Islet precursor cell (in vitro differentiated cells): Measurements from ENCODE around the gene OPHN1.
"Not testable (repeated sequence)": the region's sequence is repeated elsewhere in the genome, so short reads cannot be mapped to it uniquely, and the experiment has no call there.

Experiments
- DNase-seq: peaks from one replicate; pipeline ENCODE4 v3.0.0-alpha.2; 2018

The OPHN1 gene

DNA sequence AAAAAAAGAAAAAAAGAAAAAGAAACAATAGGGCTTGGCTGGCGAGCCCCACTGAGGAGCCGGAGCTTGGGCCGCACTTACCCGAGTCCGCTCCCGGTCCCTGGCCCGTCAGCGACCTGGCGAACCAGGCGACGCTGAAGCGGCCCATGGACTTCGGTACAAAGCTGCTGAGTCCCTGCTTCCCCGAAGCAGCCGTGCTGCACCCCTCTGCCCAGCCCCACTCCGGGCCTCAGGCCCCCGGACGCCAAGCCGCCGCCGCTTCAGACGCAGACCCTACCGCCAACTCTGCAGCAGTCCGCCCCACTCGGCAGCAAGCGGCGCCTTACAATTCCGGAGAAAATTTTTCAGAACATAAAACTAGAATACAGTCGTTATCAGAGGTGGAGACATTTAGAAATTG, 300.5 kb downstream of the OPHN1 start:
- DNase-seq = no peak

GRCh38 chrX:68121835-68122234, 311.5 kb downstream of the OPHN1 start:
- no peak for DNase-seq

- no peak for DNase-seq
Observed at GRCh38 chrX:68121371-68121770, 311.9 kb downstream of the OPHN1 start.

DNA sequence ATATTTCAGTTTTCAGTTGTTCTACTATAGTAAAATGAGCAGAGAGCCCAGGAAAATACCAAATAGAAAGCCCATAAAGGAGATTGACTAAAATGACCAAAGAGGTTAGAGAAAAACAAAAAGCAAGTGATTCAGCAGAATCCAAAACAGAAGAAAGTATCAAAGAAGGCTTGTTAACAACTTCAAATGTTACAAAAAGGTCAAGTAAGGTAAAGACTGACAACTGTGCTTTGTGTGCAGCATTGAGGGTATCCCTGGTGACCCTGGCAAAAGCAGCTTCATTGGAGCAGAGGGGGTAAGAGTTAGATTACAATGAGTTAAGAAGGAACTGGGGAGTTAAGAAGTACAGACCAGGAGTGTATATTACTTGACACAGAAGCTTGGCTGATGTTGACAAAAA, 317.9 kb downstream of the OPHN1 start:
- no peak for DNase-seq

DNA sequence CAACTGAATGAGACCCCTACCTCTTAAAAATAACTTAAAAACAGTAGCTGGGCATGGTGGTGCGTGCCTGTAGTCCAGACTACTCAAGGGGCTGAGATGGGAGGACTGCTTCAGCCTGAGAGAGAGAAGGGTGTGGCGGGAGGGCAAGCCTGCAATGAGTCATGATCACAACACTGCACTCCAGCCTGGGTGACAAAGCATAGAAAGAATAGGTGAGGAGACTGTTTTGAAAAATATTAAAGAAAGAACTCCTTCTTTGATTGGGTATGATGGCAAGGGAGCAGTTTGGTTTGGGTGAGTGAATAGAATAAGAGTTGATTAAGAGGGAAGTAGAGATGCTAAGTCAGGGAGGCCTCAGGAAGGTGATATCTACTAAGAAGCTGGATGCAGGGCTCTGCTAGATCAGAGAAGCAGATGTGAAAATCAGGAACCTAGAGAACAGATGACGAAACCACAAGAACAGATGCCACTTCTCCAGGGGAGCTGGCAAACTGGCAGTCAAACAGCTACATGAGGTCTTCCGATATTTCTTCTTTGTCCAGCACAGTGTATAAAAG, 318.6 kb downstream of the OPHN1 start:
- peak; percentile 56 for DNase-seq

DNA sequence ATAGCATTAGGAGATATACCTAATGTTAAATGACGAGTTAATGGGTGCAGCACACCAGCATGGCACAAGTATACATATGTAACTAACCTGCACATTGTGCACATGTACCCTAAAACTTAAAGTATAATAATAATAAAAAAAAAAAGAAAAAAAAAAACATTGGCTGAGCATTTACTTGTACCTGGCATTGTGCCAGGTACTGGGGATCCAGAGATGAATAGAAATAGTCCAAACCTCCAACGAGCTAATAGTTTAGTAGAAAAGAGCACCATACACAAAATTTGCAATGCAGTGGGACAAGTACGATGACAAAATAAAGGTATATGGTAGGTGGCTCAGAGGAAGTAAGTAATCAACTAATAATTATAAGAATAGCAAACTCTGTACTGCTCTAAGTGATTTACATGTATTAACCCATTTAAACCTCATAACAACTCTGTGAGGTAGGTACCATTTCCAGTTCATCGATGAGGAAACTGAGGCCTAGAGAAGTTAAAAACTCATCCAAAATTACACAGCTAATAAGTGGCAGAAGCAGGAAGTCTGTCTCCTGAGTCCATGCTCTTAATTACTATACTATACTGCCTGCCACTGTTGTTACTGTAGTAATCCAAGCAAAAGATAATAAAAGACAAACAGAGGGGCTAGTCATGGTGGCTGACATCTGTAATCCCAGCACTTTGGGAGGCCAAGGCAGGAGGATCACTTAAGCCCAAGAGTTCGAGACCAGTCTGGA, 319.3 kb downstream of the OPHN1 start:
- DNase-seq = no peak

GRCh38 chrX:68112321-68112720, 321.0 kb downstream of the OPHN1 start:
- no peak for DNase-seq

- no peak for DNase-seq
Observed at GRCh38 chrX:68109162-68109561, 324.1 kb downstream of the OPHN1 start.

DNA sequence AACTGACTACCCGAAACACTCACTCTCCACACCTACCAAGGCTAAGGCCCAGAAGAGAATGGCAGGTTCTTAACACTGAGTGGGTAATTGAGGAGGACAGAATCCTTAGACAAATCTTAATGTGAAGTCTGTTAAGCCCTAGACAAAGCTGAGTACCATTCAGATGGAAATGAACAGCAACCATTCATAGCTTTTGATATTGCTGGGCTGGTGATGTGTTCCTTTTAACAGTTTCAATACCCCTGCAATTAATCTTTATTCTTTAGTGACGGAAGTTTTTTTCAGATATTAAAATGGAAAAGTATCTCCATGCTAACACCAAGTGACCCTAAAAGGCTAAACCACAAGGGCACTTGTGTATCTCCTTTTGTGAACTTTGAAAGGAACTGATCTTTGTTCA, 334.9 kb downstream of the OPHN1 start:
- DNase-seq = no peak

DNA sequence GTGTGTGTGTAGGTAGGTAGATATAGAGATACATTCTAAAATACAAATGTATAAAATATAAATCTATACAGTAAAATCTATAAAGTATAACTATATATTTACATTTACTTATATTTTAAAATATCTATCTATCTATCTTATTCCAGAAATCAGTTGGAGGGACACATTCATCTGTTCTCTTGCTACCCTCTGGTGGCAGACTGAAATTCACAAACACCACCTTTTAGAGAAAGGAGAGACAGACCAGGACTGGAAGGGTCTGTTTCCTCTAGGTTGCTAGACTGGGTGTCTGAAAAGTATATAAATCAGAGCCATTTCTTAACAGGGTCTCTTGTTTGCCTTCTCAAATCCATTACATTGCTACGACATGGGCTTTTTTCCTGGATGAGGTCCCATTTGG, 343.0 kb downstream of the OPHN1 start:
- DNase-seq = no peak

DNA sequence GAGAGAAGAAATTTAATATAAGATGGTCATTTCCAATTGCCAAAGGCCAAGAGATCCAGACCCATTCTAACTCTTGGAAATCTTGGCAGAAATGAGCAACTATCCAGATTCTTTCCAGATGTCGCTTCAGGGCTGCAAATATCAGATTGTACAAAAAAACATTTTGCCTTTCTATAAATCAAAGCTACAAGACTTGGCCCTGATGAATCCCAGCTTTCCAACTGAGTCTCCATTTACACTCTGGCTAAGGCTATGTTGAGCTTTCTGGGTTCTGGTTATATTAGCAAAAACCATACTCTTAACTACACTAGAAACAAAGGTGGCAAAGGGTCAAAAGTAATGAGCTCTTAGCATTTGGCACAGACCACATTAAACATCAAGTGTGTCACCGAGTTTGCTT, 345.8 kb downstream of the OPHN1 start:
- no peak for DNase-seq

DNA sequence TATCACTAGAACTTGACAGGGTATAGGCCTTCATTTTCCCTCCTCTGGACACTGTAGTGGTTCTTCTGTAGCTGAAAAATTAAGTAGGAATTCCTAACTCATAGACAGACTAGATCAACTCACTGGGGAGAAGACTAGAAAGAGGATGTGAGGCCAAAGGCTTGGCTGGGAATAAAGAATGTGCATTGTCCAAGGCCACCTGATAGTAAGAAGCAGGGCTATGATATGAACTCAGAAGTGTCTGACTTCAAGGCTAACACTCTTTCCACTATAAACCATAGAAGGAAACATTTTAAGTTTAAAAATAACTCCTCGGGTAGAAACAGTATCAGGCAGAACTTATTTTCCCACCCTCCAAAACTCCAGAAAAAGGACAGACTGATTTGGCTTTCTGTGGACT, 346.6 kb downstream of the OPHN1 start:
- no peak for DNase-seq

- DNase-seq = no peak
Observed at GRCh38 chrX:68084765-68085164, 348.5 kb downstream of the OPHN1 start.

DNA sequence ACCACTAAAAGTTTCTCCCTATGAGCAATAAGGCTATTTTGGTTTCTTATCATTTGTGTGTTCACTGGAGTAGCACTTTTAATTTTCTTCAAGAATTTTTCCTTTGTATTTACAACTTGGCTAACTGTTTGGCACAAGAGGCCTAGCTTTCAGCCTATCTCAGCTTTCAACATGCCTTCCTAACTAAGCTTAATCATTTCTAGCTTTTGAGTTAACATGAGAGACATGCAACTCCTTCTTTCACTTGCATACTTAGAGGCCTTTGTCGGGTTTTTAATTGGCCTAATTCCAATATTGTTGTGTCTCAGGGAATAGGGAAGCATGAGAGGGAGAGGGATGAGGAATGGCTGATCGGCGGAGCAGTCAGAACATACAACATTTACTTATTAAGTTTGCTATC, 349.8 kb downstream of the OPHN1 start:
- DNase-seq = no peak

DNA sequence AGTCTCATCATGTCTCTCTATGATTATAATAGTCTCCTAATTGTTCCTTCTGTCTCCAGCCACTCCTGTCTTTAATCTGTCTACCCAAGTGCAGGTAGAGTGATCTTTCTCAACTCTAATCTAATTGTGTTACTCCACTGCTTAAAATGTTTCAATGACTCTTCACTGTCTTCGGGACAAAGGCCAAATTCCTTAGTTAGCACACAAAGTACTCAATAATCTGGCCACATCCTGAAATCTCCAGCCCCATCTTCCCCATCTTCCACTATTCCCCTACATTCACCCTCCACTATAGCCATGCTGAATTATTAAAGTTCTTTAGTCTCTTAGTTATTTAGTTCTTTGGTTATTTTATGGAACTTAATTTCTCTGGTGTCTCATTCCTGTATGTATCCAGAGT, 353.3 kb downstream of the OPHN1 start:
- DNase-seq = no peak

- not testable (repeated sequence) for DNase-seq
Observed at GRCh38 chrX:68078801-68079200, 354.5 kb downstream of the OPHN1 start.

GRCh38 chrX:68077378-68077777, 355.9 kb downstream of the OPHN1 start:
- DNase-seq = no peak

GRCh38 chrX:68072041-68072440, 361.3 kb downstream of the OPHN1 start:
- no peak for DNase-seq

DNA sequence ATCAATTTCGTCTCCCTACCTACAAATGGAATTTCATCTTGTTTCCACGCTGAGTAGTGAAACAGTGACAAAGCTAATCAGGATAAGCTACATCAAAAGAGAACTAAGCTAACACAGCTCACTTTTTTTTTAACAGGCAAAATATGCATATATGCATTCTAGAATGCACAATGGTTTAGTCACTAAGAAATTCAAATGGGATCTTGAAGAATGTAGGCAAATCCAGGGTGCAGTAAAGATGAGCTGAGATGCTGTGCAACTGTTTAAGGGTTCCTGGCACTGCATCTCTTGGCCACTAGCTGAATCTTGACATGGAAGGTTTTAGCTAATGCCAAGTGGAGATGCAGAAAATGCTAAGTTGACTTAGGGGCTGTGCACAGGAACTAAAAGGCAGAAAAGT, 363.2 kb downstream of the OPHN1 start:
- not testable (repeated sequence) for DNase-seq

DNA sequence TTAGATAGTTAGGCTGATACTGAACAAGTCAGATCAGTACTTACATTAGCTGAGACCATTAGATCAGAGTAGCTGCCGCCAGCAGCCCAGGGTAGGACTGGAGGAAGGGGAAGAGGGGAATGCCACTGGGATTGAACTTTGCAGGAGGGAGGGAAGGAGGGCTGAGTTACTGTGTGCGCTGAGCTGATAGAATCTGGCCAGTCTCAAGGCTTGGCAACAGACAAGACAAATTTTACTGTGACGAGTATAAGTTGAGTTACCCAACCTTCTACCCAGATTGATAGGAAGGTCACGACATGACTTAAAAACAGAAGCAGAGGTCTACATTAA, 372.1 kb downstream of the OPHN1 start:
- no peak for DNase-seq

- no peak for DNase-seq
Observed at GRCh38 chrX:68060506-68061205, 372.6 kb downstream of the OPHN1 start.

- no peak for DNase-seq
Observed at GRCh38 chrX:68059469-68059868, 373.8 kb downstream of the OPHN1 start.

DNA sequence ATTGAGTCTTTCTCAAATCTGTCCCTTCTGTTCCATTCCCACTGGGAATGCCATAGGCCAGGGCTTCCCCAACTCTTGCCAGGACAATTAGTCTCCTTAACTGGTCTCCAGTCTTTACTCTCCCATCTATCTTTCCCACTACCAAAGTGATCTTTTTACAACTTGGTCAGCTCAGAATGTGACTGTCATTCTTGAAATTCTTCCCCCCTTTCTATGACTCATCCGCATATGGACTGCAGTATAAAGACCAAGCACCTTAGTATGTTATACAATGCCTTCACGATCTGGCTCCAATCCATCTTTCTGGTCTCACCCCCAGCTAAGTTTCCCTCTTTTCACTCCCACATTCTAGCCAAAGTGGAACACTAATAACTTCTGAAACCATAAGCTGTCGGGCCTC, 383.8 kb downstream of the OPHN1 start:
- DNase-seq = no peak

DNA sequence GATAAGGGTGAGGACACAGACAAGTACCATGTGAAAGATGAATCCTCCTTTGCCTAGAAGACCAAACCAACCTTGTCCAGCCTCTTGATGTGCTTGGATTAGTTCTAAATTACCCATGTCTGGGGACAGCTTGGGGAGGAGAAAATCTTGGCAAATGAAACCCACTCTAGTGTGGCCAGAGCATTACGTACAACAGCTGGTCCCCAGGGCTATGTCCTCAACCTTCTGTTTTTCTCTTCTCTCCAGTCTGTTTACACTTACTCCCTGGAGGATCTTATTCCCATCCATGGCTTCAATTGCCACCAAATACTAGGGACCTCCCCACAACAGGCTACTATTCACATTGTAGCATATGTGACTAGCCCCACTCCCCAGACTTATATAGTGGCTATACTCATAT, 384.5 kb downstream of the OPHN1 start:
- DNase-seq = no peak
